Activated CD4-positive, alpha-beta T cell treated with anti-CD3 and anti-CD28 coated beads, Interleukin-2, Interleukin-4, amounts not matched to agents 100 ng/mL and 50 ng/mL, durations not matched to agents 16 hours and 8 hours (primary cell): ENCODE results near the gene CCDC177.

Experiments
- DNase-seq: peaks from one replicate; pipeline ENCODE4 v3.0.0-alpha.2; 2020; ENCODE audit warnings: low spot score

The CCDC177 gene

GRCh38 chr14:69561893-69562292 is 12.8 kb downstream of the CCDC177 start:
- DNase-seq = no peak

GRCh38 chr14:69560826-69561225 is 13.8 kb downstream of the CCDC177 start:
- no peak for DNase-seq

GRCh38 chr14:69559581-69560011 is 15.1 kb downstream of the CCDC177 start:
- DNase-seq = no peak

- DNase-seq = no peak
Measured at GRCh38 chr14:69558774-69559173, 15.9 kb downstream of the CCDC177 start.

- no peak for DNase-seq
Measured at GRCh38 chr14:69554500-69554899, 20.2 kb downstream of the CCDC177 start.

- DNase-seq = no peak
Measured at GRCh38 chr14:69553252-69553651, 21.4 kb downstream of the CCDC177 start.

GRCh38 chr14:69551511-69551910 is 23.2 kb downstream of the CCDC177 start:
- no peak for DNase-seq

- DNase-seq = no peak
Measured at GRCh38 chr14:69548566-69548965, 26.1 kb downstream of the CCDC177 start.

GRCh38 chr14:69547701-69548348 is 26.8 kb downstream of the CCDC177 start:
- DNase-seq = peak; percentile 11

GRCh38 chr14:69543341-69544115 is 31.1 kb downstream of the CCDC177 start:
- peak; percentile 78 for DNase-seq

GRCh38 chr14:69542311-69542710 is 32.4 kb downstream of the CCDC177 start:
- no peak for DNase-seq

GRCh38 chr14:69540654-69541335 is 33.9 kb downstream of the CCDC177 start:
- no peak for DNase-seq

- no peak for DNase-seq
Measured at GRCh38 chr14:69539631-69540410, 34.9 kb downstream of the CCDC177 start.

GRCh38 chr14:69538766-69539165 is 35.9 kb downstream of the CCDC177 start:
- no peak for DNase-seq

- DNase-seq = no peak
Measured at GRCh38 chr14:69537900-69538299, 36.8 kb downstream of the CCDC177 start.

- DNase-seq = no peak
Measured at GRCh38 chr14:69536971-69537370, 37.7 kb downstream of the CCDC177 start.

- no peak for DNase-seq
Measured at GRCh38 chr14:69535230-69535848, 39.3 kb downstream of the CCDC177 start.

GRCh38 chr14:69532561-69533340 is 41.9 kb downstream of the CCDC177 start:
- DNase-seq = no peak

GRCh38 chr14:69531135-69531534 is 43.5 kb downstream of the CCDC177 start:
- DNase-seq = no peak

- DNase-seq = no peak
Measured at GRCh38 chr14:69530095-69530494, 44.6 kb downstream of the CCDC177 start.

- DNase-seq = no peak
Measured at GRCh38 chr14:69529563-69529962, 45.1 kb downstream of the CCDC177 start.
